Measurements from ENCODE around the gene PAX3.

The PAX3 gene

DNA sequence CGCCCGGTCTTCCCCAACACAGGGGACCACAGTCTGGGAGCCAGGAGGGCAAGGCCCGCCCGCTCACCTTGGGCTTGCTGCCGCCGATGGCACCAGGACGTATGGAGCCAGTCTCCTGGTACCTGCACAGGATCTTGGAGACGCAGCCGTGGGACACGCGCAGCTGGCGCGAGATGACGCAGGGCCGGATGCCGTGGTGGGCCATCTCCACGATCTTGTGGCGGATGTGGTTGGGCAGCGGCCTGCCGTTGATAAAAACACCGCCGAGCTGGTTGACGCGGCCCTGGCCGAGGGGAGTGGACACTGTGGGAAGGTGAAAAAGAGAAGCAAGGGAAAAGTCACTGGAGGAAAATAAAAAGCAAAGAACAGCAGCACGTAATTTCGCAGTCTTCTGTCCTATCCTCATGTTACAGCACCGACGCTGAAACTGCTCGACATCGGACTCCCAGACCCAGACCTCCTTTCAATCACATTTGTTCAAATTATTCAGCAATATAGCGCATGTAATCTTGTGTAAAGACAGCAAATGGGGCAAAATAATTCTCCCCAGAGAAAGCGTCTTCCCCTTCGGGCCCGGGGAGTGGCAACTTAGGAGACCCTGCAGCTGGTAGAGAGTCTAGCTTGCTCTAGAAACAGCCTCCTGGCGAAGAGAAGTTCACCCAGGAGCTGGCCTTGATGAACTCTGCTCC, 1.7 kb downstream of the PAX3 start:
- DNase-seq (ENCODE audit: low read depth in 2 of 2): no peak

DNA sequence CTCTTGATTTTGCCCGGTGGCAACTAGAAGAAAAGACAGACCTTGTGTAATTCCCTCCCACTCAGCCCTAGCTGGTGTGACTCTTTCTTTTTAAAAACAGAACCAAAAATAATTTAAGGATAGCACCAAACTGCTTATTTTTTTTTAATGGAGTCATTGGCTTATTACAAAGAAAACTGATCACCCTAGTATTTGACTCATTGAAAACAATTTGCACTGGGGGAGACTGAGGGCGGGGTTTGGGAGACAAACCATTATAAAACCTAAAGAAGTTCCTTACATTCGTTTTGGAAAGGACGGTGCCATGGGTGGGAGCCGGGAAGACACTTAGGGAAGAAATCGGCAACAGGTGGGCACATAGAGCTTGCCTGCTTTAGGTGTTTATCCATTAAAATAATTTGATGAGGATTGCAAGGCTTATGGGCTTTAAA, 2.5 kb downstream of the PAX3 start:
- DNase-seq (ENCODE audit: low read depth in 2 of 2): no peak

DNA sequence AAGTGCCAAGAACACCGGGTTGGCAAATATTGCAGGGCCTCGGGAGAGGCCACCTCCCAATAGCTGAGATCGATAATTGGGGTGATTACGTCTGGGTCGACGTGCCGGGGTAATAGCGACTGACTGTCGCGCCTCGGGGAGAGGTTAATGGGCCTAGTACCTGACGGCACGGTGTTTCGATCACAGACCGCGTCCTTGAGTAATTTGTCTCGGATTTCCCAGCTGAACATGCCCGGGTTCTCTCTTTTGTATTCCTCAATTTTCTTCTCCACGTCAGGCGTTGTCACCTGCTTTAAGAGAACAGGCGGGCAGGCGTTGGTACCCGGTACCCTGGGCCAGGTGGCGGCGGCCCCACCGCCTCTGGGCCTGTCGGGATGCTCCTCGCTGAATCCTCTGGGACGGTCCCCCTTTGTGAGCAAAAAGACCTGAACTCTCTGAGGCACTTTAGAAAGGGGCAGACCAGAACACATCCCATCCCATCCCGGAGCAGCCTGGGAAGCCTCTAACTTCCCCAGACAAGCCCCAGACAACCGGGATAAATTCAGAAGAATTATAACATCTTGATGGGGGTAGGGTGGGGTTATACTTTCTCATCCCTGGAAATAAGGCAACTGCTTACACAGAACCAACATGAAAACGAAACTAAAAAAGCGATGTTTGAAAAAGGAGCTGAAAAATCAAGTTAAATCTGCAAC, 3.3 kb downstream of the PAX3 start:
- DNase-seq (ENCODE audit: low read depth in 2 of 2): no peak

DNA sequence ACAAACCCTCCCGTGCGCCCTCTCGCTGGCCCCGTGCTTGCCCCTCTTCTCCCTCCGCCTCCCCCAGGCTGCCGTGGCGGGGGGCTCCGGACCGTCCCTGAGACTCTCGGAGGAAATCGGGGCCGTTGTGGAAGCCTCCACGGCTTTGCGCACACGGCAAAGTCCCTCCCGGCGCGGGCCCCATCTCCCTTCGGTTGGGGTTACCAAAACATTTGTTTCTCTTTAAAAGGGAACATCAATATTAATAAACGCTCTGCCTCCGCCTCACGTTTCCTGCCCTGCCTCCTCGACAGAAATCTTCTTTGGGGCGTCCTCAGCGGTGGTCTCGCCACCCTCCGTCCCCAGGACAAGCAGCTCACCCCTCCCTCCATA, 3.8 kb downstream of the PAX3 start:
- DNase-seq (ENCODE audit: low read depth in 2 of 2): no peak

DNA sequence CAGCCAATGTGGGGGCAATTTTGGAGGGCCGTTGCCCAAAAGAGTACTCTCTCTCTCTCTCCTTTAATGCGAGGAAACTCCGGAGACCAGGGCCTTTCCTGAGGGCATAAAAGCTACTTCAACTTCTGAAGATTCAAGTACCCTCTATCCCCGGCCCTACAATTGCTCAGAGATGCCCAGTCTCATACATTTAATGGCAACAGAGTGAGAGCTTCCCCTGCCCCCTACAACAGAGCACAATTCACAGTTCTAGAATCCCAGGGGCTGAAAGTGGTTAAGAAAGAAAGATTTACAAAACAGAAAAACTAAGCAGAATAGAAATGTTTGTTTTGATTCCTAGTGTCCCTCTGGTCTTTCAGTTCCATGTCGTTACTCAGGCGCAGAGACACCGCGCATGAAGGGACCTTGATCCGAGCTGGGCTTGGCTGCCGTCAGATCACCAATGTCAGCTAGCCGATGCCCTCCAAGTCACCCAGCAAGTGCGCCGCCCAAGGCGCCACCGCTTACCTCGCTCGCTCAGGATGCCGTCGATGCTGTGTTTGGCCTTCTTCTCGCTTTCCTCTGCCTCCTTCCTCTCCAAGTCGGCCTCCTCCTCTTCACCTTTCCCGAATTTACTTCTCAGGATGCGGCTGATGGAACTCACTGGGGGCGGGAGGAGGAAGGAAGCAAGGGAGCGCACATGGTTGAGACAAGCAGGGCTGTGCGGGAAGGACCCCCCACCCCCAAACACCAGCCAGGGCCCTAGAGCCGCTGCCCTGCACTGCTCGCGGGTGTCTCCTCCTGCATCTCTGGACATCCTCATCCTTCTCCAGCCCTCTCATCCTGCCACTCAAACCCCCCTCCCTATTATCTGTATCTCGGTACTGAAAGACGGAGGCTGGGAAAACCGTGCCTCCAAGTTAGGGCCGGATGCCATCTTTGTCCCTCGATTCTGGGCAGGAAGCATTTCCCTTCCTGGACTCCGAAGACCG, 4.9 kb downstream of the PAX3 start:
- DNase-seq (ENCODE audit: low read depth in 2 of 2): no peak

DNA sequence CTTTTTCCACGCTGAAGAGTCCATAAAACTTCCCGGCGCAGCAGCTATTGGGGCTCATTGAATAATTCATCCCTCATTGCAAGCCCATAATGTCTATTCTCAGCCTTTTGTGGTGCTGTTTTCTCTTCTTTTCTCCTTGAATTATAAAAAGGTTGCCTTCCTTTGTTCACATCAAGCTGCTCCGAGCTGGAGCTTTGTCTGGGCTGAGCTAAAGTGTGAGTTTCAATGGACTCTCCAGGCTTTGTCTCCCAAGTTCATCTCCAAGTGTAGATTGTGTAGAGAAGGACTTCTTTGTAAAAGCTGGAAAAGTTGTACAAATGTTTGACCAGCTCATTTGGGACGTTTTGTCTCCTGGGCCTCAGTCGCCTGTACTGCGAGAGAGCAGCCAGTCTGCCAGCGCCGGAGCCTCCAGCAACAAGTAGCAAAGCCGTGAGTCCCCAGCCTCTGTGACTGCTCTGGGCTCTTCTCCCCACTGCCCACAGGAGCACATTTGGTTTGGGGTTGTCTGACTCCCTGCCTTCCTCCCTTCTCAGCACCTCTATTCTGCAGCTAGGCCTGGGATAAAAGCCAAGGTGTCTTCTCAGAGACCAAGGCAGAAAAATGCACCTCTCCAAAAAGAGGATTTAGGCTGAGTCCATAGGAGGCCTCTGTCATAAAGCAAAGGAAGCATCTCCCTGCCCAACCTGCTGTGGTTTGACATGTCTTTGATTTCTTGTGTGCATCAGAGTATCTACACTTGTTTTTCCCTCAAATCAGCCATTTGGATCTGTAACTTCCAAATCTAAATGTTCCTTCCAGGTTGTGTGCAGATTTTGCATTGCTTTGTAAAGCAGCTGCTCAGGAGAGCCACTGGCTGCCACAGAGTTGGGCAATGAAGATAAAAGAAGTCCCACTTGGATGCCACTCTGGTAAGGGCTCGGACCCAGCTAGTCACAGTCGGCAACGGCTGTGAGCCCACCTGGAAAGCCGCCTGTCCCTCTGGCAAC, 6.4 kb downstream of the PAX3 start:
- no peak for DNase-seq (ENCODE audit: low read depth in 2 of 2)

DNA sequence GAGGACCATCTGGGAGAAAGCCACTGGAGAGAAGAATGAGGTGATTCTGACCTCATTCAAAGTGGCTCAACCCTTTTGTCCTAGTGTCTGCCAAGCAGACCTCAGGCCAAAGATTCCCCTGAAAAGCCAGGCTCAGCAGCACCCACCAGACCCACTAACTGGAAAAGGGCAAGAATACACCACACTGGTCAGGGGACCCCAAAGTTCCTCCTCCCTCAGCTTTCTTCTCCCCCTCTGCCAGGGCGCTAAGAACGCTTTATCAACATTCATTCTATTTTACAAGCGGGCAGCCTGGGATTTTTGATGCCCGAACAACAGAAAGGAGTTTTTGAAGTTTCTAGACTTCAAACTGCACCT, 7.3 kb downstream of the PAX3 start:
- DNase-seq (ENCODE audit: low read depth in 2 of 2): no peak

DNA sequence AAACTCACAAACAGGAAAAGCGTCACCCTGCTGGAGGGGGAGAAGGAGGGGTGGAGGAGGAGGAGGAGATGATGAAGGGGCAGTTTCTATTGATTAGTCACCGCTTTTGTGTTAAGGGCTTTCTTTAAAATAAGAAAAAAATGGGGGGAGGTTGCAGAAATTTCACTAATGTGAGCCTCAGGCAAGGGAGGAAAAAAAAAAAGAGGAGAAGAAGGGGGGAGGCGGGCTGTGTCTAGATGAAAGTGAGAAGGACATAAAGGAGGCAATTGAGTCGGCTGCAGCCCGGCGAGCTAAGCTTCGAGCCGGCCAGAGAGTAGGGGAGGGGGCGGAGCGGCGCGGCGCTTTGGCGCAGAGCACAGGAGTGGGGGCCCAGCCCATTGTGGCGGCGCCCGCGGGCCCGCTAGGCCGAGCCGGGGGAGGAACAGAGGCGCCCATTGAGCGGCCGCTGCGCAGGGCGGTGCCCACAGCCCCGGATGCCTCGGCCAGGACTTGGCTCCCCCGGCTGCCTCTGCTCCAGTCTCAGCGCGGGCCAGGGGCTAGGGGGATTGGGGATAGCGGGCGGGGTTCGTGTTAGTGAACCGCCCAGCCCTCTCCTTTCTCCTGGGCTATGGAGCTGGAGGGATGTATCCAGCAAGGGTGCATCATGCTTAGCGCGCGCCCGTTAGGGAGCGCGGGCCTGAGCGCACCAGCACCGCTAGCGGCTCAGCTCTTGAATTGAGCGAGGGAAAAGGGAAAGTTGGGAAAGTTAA, 7.9 kb downstream of the PAX3 start:
- DNase-seq (ENCODE audit: low read depth in 2 of 2): no peak

DNA sequence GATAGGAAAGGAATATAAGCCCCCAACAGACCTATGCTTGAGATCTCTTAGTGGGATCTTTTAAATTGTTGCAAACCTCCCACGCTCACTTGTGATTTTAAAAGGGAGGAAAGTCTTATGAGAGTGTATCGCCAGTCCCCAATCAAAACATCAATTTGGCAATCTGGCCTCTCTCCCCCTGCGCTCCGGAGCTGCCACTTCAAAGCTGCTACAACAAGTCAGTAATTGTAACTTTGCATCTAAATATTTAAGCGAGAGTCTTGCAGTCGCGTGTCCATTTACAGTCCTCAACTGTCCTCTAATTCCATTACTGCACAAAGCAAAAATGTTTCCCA, 8.4 kb downstream of the PAX3 start:
- DNase-seq (ENCODE audit: low read depth in 2 of 2): no peak

DNA sequence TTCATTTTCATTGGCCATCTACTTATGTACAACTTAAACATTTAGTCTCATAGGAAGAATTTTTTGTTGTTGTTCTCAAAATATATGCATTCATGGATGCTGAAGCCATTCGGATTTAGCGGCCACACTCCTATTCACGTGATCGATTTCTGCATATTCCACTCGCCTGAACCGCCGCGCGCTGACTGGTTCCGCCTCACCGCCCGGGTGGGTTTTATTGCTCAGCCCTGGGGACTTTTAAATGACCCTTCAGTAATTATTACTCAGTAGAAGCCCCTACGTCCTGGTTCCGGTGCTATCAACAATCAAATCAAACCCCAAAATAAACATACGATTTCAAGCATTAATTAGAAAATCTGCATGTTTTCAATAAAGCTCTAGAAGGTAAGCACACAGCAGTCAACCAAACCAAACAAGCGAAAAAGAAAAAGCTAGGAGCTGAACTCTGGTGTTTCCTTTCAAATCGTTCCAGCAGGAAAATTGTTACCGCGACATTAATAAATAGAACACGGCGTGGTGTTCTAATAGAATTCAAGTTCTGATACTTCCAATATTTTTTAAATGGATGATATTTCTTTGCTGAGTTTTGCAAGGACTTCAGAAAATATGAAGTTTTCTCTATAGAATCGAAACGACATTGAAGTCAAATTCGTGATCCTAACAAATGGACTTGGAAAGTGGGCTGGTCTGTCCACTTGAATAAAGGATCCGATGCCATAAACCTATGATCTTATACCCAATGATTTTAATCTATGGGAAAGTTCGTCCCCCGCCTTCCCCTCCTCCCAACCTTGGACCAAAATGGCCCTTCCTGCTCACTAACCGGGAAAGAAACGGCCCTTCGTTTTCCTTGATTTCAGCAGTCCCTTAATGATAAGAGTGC, 9.3 kb downstream of the PAX3 start:
- DNase-seq (ENCODE audit: low read depth in 2 of 2): no peak

DNA sequence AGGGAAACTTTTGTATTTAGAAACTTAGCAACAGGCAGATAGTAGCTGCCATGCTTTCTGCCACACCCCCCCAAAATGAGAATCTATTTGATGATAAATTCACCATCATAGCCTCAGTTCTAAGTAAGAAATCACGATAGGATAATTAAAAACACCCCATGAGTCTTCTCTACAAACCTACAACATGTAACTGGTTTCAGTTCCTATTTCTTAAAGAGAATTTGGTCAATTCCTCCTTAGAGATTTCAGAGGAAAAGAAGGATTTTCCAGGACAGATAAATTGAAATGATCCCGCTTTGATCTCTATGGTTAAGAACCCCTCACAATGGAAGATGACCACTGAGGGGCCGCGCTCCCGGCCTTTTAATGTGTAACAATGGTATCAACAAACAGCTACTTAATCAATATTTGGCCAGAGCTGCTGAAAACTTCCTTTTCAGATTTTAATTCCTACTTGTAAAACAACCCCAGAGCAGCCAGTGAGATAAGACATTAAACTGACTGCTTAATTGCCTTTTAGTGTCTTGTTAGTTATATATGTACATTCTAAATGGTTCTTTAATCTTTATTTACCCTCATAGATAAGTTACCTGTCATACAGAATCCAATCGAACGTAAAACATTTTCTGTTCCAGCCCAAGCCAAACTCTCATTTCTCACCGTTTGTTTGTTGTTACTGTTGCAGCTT, 10.1 kb downstream of the PAX3 start:
- no peak for DNase-seq (ENCODE audit: low read depth in 2 of 2)

DNA sequence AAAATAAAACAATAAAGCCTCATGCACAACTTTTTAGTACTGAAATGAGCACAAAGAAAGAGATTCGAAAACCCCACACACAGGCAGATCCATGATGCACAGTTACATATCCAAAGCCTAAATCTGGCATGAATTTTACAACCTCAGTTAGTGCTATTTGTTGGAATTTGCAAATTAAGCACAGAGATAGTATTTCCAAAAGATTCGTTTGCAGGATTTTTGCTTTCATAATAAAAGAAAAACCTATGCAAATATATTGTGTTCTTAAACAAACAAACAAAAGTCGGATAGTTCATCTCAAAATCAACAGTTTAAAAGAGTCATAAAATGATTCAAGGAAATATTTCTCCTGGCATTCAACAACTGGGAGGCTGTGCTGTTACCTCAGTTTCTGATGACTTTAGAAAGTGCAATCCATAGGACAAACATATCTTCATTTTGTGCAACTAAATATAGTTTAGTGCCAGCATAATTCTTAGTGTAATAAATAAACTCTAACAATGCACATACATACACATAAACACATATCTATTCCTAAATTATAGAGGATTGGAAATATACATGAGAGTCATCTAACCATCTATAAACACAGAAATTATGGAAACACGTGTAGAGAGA, 10.8 kb downstream of the PAX3 start:
- DNase-seq (ENCODE audit: low read depth in 2 of 2): no peak

DNA sequence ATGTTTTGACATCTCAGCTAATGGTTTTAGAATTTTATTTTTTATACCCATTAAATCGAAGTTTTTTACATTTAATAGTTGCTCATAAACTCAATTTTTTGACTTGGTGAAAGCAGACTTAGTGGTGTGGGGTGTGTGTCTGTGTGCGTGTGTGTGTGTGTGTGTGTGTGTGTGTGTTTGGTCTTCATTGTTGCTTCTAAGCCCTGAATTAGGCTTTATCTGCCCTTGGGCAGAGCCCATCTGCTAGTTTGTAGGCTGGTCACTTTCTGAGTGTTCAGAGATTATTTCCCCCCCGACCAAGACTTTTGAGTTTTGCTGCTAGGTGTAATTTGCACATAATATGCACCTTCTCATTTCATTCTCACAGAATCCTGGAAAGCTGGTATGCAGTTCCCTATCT, 14.3 kb downstream of the PAX3 start:
- no peak for DNase-seq (ENCODE audit: low read depth in 2 of 2)

DNA sequence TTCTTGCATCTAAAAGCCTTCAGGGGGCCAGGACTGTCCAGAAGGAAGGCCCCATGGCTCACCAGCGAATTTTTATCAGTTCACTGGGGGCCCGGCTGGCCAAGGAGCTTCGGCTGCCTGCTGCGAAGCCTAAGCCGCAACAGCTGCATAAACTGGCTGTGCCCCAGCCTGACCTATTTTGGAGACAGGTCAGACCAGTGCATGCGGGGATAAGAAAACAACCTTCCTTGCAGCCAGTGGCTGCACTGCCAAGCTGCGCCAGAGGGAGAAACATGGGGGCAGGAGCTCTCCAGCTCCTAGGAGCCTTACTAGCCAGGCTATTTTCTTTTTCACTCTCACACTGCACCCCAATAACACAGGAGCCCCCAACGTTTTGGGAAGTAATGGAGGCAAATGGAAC, 15.2 kb downstream of the PAX3 start:
- DNase-seq (ENCODE audit: low read depth in 2 of 2): no peak

DNA sequence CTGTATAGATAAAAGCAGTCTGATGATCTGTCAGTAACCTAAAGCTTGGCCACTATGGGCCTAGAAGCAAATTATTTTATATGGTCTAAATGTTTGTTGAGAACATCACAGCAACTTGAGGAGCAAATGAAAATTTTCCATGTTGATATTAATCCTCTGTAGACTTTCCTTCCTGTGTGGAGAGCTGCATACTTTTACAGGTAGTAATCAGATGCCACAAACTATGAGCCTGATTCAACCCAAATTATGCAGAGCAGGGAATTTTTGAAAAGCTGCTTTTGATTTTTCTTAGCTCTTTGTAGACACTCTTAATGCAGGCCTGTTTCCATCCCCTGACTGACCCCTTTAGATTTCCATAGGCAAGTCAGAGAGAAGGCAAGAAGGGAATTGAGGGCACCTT, 17.3 kb downstream of the PAX3 start:
- no peak for DNase-seq (ENCODE audit: low read depth in 2 of 2)

DNA sequence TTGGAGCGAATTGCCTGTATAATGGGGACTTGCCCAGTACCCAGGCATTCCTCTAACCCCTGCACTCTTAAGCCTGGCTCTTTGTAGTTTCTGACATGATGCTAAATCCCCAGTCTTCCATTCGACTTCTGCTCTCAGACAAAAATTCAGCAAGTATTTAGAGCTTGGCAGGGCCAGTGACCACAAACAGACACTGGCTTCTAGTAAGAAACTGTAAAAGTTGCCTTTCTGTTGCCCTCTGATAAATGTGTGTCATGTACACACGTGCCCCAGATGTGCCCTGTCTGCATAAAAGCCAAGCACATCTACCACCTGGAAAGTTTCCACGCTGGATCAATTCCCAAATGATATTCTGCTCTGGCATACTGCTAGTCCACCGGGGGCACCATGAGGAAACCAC, 18.0 kb downstream of the PAX3 start:
- DNase-seq (ENCODE audit: low read depth in 2 of 2): no peak

DNA sequence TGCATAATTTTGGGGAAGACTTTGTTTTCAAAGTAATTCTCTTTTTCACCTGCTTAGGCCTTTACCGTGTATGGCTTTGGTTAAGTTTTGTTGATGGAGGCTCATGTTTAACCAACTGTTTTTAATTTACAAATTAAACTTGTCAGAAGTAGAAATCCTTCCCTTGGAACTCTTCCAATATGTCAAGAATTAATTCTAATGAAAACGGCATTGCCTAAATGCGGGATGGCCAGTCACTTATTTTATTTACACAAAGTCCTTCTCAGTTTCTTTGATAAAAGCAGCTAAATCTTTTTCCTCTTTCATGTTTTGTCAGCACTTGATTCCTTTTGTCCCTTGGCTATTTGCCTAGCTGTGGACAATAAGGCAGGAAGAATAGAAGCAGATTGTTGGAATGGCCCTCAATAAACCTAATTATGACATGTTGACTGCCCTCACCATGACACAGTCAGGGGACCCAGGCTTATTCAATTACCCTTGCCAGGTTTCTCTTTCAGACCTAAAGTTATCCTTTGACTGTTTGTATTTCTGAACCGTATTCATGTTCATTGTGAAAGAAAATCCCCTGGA, 26.3 kb downstream of the PAX3 start:
- DNase-seq (ENCODE audit: low read depth in 2 of 2): no peak

DNA sequence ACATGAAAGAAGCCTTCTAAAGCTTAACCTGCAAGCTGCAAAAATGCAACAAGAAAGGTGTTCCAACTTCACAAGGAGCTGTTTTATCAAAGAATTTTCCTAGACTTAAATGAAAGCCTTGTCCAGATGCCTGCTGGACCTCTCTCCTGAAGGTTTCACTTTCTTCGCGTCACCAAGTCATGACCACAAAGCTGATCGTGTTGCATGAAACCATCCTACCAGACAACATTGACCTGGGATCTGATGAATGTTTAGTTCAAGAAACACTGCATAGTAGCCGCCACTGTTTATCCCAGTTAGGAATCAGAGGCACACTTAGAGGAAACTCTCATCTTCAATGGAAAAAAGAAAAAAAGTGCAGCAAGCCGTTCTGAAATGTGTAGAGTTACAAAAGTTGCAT, 26.9 kb downstream of the PAX3 start:
- no peak for DNase-seq (ENCODE audit: low read depth in 2 of 2)

DNA sequence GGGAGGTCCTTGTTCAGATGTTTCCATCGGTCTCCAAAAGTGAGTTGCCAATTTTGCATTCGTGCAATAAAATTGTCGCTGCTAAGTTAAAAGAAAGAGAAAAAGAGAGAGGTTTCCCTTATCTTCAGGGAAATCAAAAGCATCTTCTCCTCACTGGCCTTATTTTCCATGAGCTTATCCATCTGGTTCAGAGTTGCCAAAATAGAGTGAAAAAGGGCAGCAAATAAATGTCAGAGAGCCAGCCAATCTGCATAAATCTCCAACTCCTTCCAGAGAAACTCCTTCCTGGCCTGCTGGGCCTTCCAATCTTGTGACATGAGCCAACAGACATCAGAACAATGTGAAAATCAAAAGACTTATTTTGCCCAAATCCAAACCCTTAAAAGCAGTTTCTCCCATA, 28.4 kb downstream of the PAX3 start:
- no peak for DNase-seq (ENCODE audit: low read depth in 2 of 2)
